NCI-H524 treated with DMSO at 0.1 percent for 48 hours (cell line): Measurements from ENCODE around the gene TTN.
A peak's percentile ranks its signal among the peaks of the same experiment; 100 is the strongest.

ENCODE experiments used
- DNase-seq: peaks from one replicate; lab custom pipeline; 2025; lab: John Stamatoyannopoulos, UW

TTN gene

DNA sequence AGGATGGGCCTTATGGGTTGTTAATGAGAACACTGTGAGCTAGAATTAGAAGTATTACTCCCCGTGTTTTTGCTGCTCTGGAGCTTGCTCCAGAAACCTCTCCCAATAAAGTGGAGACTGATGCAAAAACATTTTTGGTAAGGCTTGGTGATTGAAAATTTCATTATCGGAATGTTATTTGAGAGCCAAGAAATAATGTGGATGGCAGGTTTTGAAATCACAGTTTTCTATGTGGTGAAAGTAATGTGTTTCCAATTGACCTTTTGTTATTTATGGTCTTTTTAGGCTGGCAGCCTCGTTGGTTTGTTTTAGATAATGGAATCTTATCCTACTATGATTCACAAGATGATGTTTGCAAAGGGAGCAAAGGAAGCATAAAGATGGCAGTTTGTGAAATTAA lies 321.9 kb downstream of the TTN start:
- DNase-seq: no peak

DNA sequence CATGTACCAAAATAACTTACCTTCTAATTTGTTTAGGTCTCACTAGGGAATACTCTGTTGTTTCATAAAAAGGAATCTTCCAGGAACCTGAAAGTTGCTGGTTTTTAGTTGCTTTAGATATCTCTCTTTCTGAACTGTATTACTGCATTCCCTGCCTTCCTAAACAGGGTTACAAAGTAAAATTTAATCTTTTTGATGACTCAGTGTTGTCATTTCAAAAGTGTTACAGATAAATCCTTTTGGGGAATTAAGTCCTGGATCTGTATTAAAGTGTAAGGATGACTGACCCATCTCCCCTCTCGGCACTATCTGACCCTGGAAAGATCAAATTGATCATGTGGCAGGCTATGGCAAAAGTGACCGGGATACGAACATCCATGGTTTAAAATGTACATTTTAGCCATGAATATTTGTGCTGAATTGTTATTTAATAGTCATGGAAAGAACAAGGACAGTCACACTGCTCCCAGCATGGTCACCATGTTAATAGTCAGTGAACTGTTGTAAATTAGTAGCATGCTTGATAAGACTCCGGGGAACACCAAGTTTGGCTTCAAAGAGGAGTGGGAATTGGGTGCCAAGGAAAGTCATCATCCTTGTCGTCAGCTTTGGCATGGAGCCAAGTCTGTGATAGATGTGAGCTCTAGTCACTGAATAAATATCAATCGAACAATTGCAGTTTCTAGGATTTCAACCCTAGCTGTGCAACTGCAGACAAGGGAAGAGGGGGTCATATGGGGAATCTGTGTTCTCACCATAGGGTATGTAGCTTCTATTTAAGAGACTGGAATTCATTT lies 322.8 kb downstream of the TTN start:
- no peak for DNase-seq

DNA sequence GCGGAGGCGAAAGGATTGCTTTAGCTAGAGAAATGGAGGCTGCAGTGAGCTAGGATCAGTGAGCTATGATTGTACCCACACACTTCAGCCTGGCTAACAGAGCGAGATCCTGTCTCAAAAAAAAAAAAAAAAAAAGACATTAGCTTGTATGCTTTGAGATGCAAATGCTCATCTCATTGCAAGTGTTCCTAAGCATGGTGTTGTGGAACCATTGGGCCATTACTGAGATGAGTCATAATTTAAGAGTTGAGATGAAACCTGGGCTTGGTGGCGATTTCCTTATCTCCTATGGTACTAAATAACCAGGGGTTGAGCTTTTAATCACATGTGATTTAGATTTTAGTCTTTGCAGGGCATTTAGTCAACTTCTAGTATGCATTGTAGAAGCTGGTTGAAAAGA lies 324.8 kb downstream of the TTN start:
- no peak for DNase-seq

DNA sequence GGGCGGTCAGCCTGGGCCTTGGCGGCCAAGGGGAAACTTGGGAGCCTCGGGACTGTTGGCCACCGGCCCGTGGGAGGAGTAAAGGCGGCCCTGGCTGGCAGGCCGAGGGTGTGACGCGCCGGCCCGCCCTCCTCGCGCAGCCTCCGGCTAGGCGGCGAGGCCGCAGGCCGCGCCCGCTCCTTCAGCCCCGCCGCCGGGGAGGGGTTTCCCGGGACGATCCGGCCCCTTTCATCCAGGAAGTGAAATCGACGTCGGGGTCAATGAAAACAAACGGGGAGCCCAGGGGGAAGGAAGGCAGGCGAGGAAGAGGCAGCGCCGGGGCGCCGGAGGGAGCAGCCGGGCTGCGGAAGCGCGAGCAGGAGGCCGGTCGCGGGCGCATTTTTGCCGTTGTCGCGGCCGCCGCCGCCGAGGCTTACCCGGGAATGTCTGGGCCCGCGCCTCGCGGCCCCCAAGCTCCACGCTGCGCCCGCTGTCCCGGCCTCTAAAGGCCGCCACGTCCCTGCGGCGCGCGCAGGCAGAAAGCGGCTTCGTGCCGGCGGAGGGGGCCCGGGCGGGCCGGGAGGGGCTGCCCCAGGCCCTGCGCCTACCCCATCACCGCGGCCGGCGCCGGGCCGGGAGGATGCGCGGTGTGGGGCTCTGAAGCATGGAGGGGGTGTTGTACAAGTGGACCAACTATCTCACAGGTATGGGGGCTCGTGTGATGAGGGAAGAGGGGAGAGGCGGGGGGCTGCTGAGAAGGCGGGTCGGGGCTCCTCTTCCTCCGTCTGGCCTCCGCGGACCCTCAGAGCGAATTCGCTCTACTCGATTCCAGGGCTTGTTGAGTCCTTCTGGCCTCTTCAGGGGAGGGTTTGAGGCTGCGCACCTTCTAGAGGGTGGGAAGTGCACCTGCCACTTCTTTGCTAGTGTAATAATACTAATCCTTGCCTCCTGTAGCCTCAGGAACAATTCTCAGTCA lies 326.7 kb downstream of the TTN start, which contains the start of gene PLEKHA3:
Gene PLEKHA3 (plus strand): TSS at position 231 of the 955 bp plus-strand sequence. CDS start 413 bp downstream, at position 644.
- peak; percentile 42 for DNase-seq

GRCh38 chr2:178479758-178480226 lies 327.4 kb downstream of the TTN start:
- DNase-seq: no peak

DNA sequence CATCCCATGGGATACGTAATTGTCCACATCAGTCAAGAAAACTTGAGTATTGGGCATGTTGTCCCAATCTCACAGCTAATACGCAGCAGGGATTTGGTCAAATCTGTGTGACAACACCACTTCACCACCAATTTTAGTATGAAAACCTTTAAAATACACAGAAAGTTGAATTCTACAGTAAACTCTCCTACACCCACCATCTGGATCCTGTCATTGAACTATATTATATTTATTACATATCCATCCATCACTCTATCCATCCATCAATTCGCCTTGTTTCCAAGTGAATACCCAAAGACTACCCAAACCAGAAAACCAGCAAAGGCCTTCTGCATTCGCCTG lies 328.0 kb downstream of the TTN start:
- no peak for DNase-seq

- peak; percentile 36 for DNase-seq
Measured at GRCh38 chr2:178478439-178479274, 328.6 kb downstream of the TTN start, which contains the start of gene FKBP7. Gene FKBP7, minus strand, starts transcription at chr2:178478600. Its CDS starts 101 bp downstream, at chr2:178478499.

DNA sequence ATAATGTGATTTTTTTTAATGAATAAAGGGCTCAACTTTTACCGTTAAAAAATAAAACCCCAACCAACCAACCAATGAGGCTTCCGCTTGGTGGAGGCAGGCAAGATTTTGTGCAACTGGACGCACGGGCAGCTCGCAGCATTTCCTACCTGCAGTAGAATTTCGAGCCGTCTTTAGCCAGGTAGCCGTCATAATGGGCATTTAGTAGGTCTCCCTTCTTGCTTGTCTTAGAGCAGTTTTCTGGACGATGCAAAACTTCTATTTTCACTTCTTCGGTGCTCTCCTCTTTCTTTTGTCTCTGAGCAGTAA lies 329.1 kb downstream of the TTN start:
- no peak for DNase-seq

DNA sequence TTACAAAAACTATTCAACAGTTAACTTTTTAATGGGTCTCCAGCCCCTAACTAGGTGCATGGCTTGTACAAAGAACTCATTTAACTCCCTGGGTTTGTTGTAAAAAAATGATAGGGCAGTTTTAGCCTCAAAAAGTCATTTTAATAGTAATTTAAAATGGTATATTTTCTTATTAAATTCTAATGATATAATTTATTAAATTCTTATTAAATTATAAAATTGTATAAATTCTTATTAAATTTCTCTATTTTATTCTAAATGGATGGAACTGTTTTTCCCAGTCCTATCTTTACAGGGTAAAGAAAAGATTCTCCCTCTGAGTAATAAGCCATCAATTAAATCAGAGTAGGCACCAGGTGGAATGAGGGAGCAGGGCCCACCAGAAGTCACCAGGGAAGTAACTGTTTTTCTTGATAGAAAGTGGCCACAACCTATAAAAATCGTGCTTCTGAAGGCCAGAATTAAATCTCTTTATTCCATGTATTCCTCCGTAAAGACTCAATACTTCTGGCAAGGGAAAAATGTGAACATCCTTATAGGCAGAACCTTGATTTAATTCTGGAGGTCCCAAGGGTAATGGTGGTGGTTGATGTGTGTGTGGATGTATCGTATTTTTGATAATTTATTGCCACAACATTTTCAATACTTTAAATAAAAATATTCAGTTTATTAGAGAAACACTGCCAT lies 329.6 kb downstream of the TTN start:
- peak; percentile 12 for DNase-seq

DNA sequence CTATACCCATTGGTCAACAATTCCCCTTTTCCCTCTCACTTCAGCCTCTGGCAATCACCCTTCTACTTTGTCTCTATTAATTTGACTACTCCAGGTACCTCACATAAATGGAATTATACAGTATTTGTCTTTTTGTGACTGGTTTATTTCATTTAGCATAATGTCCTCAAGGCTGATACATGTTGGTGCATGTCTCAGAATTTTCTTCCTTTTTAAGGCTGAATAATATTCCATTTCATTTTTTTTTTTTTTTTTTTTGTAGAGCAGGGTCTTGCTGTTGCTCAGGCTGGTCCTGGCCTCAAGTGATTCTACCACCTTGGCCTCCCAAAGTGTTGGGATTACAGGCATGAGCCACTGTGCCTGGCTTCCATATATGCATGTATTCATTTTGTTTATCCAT lies 330.7 kb downstream of the TTN start:
- no peak for DNase-seq
